Anterior cingulate cortex (tissue), 58 donors: ENCODE measurements around the gene SELENOF.
A peak's percentile ranks its signal among the peaks of the same experiment; 100 is the strongest.

ENCODE experiments used
- DNase-seq, 58 donors: peaks; one replicate each; lab custom pipeline; 2025; lab: John Stamatoyannopoulos, UW

Gene SELENOF

GRCh38 chr1:86860424-86860823 is 53.5 kb downstream of the SELENOF start:
- no peak for DNase-seq

GRCh38 chr1:86860020-86860419 is 53.9 kb downstream of the SELENOF start:
- no peak for DNase-seq

GRCh38 chr1:86858524-86859261 is 55.2 kb downstream of the SELENOF start:
- DNase-seq, result no peak

- DNase-seq, result no peak
These were observed 57.7 kb downstream of the SELENOF start for GRCh38 chr1:86856196-86856595.

- no peak for DNase-seq
These were observed 59.6 kb downstream of the SELENOF start for GRCh38 chr1:86854352-86854751.

- no peak for DNase-seq
These were observed 61.0 kb downstream of the SELENOF start for GRCh38 chr1:86852782-86853408.

- no peak for DNase-seq
These were observed 61.6 kb downstream of the SELENOF start for GRCh38 chr1:86852289-86852688.

- no peak for DNase-seq
These were observed 64.2 kb downstream of the SELENOF start for GRCh38 chr1:86849756-86850155.

GRCh38 chr1:86848654-86849053 is 65.3 kb downstream of the SELENOF start:
- DNase-seq, result no peak

- DNase-seq, result no peak
These were observed 67.7 kb downstream of the SELENOF start for GRCh38 chr1:86846164-86846647.

- DNase-seq, result no peak
These were observed 68.4 kb downstream of the SELENOF start for GRCh38 chr1:86845514-86845913.

GRCh38 chr1:86841116-86841515 is 72.8 kb downstream of the SELENOF start:
- DNase-seq, result no peak

- peak in 48 of 58 donors; percentile 1 to 68 (median 22) for DNase-seq
These were observed 80.3 kb downstream of the SELENOF start for GRCh38 chr1:86833461-86834215.

- DNase-seq, result no peak
These were observed 81.5 kb downstream of the SELENOF start for GRCh38 chr1:86832433-86832832.

- no peak for DNase-seq
These were observed 84.6 kb downstream of the SELENOF start for GRCh38 chr1:86829321-86829720.

- no peak for DNase-seq
These were observed 85.9 kb downstream of the SELENOF start for GRCh38 chr1:86828024-86828423.

GRCh38 chr1:86826856-86827255 is 87.1 kb downstream of the SELENOF start:
- no peak for DNase-seq

GRCh38 chr1:86825319-86825718 is 88.6 kb downstream of the SELENOF start:
- no peak for DNase-seq

GRCh38 chr1:86823821-86824500 is 90.0 kb downstream of the SELENOF start:
- no peak for DNase-seq

- DNase-seq, result no peak
These were observed 90.5 kb downstream of the SELENOF start for GRCh38 chr1:86823386-86823785.

- DNase-seq, result no peak
These were observed 91.5 kb downstream of the SELENOF start for GRCh38 chr1:86822459-86822858.
